HepG2 (cell line): ENCODE data around the gene CSTPP1. TPM values are rescaled to one million over a fixed set of nuclear protein-coding genes. Genes with fewer than 3 reads are reported as not detected.

Experiments used
- RERE ChIP-seq: IDR thresholded peaks from 2 replicates; pipeline ENCODE4 v1.6.1; 2016; ENCODE audit warnings: low read depth, missing genetic modification reagents, missing compliant biosample characterization
- SP5 ChIP-seq: IDR thresholded peaks from 2 replicates; pipeline ENCODE4 v1.6.1; 2016; ENCODE audit warnings: low read depth, borderline replicate concordance
- ZFP1 ChIP-seq: IDR thresholded peaks from 2 replicates; pipeline ENCODE4 v1.6.1; 2016
- ZNF589 ChIP-seq: sonication (generic); formaldehyde crosslinking; conservative IDR thresholded peaks from 2 replicates; pipeline ENCODE4 v1.8.0; 2022; ENCODE audit warnings: mild to moderate bottlenecking, moderate library complexity, missing genetic modification reagents
- polyA plus RNA-seq, 8 experiments: library from polyadenylated mRNA; depleted of rRNA in 3 of 8; stranded (reverse) in 7 of 8; unstranded in 1 of 8; fragments of >200 nt; fragmentation: Illumina TruSeq in 4 of 8; extraction: Trizol in 4 of 8; gene quantifications; 2 replicates each; pipeline versions ENCODE4 v1.2.1 to v1.2.3, GENCODE V29; 2011 to 2016; ENCODE audit warnings: low read depth in 4 of 8, missing spikeins in 1 of 8, mixed read lengths in 1 of 8; ENCODE audit not compliant: insufficient read depth in 1 of 8
- total RNA-seq, 5 experiments: library from RNA; depleted of rRNA; stranded (reverse); fragments of >200 nt; fragmentation: Illumina TruSeq; extraction: Trizol; gene quantifications; 2 replicates each; pipeline ENCODE4 v1.2.3, GENCODE V29; 2016; ENCODE audit warnings: low read depth in 1 of 5
- TF ChIP-seq, protein P1 (sequence below): sonication (generic); formaldehyde crosslinking; IDR thresholded peaks from 2 replicates; pipeline ENCODE4 v1.5.1; 2020; ENCODE audit warnings: missing genetic modification reagents, mild to moderate bottlenecking, borderline replicate concordance

The CSTPP1 gene
- total and polyA plus RNA-seq, 2 of the 13 experiments (the other 11 are each of a cell fraction or from before 2014, with no cell fraction given): 12.3 to 14.6 TPM

GRCh38 chr11:47099214-47099917 lies 162.8 kb downstream of the CSTPP1 start (continued):
- TF ChIP-seq, protein P1, sequence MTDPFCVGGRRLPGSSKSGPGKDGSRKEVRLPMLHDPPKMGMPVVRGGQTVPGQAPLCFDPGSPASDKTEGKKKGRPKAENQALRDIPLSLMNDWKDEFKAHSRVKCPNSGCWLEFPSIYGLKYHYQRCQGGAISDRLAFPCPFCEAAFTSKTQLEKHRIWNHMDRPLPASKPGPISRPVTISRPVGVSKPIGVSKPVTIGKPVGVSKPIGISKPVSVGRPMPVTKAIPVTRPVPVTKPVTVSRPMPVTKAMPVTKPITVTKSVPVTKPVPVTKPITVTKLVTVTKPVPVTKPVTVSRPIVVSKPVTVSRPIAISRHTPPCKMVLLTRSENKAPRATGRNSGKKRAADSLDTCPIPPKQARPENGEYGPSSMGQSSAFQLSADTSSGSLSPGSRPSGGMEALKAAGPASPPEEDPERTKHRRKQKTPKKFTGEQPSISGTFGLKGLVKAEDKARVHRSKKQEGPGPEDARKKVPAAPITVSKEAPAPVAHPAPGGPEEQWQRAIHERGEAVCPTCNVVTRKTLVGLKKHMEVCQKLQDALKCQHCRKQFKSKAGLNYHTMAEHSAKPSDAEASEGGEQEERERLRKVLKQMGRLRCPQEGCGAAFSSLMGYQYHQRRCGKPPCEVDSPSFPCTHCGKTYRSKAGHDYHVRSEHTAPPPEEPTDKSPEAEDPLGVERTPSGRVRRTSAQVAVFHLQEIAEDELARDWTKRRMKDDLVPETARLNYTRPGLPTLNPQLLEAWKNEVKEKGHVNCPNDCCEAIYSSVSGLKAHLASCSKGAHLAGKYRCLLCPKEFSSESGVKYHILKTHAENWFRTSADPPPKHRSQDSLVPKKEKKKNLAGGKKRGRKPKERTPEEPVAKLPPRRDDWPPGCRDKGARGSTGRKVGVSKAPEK (CRISPR knock-in tag): no peak
- TF ChIP-seq ZFP1 (CRISPR knock-in tag) (peak; percentile 99), SP5 (CRISPR knock-in tag) (0 out of 2 replicates have a peak, but pooled peaks have one; percentile 12), ZNF589 (CRISPR knock-in tag) (no peak), RERE (peak; percentile 66; the same call in 1 of the 2 replicates)
